Measurements from ENCODE around the gene CDHR1. TPM values are rescaled to one million over a fixed set of nuclear protein-coding genes. Genes with fewer than 3 reads are reported as not detected.

Gene CDHR1
- total and polyA plus RNA-seq, 2 of the 8 experiments (the other 6 are each of a cell fraction or from before 2014, with no cell fraction given), result 3.9 to 10.5 TPM

DNA sequence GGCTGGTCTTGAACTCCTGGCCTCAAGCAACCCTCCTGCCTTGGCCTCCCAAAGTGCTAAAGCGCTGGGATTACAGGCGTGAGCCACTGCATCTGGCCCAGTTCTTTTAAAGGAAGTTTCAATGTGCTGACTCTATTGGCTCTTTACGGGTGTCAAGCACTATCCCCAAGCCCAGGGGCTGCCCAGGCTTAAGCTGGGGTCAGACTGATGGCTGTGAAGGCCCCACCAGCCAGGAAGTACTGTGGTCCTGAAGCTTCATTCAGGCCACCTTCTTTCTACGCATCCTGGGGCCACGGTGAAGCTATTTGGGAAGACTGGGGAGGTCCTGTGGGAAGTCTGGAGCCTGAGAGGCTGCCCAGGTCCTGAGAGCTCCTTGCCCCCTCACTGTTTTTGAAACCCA, 12.7 kb upstream of the CDHR1 start:
- no peak overlapping the region for H3K18ac ChIP-seq (ENCODE audit: extremely low read depth, low read length)
- no peak overlapping the region for H3K14ac ChIP-seq (ENCODE audit: insufficient read length)
- no peak overlapping the region for H2BK12ac ChIP-seq (ENCODE audit: low read depth, low read length)
- no peak overlapping the region for H3K4me2 ChIP-seq (ENCODE audit: insufficient read depth in 1 of 2, low read depth in 2 of 2, low read length in 2 of 2)
- no peak overlapping the region for H2AFZ ChIP-seq (ENCODE audit: low read length)
- 0 out of 7 replicates have a peak, but pooled peaks cover 0 to 2% (median 0%) of the 10 kb centered on the region in 4 experiments for H3K27me3 ChIP-seq (replicated peaks in 1 of 4; ENCODE audit: control insufficient read depth in 3 of 4, extremely low read depth in 1 of 4, insufficient read depth in 3 of 4, low read length in 3 of 4)
- H4K91ac ChIP-seq (replicated peaks; ENCODE audit: insufficient read length, low read length), result no peak overlapping the region
- ChIA-PET POLR2A (ENCODE audit: partially characterized antibody) (no interaction called here), CTCF (ENCODE audit: partially characterized antibody) (interaction anchor here (1.0 to 2.1 kb wide), 7 partner anchors 12 to 106 kb away, joined by 3 to 13 read pairs (median 5); no protein-coding TSS in a partner anchor)
- peaks cover 0 to 11% of the 10 kb centered on the region in 2 experiments for H4K20me1 ChIP-seq (replicated peaks in 1 of 2; ENCODE audit: control insufficient read depth in 1 of 2, insufficient read depth in 2 of 2, low read length in 2 of 2)
- H2AK5ac ChIP-seq (ENCODE audit: low read depth, low read length), result no peak overlapping the region
- no peak overlapping the region for H2BK15ac ChIP-seq (ENCODE audit: low read length)
- H3K27ac ChIP-seq (ENCODE audit: low read depth, low read length), result no peak overlapping the region
- no peak overlapping the region for H3K4ac ChIP-seq (replicated peaks; ENCODE audit: insufficient read length, low read depth, low read length)
- no peak overlapping the region for H3K9ac ChIP-seq (replicated peaks in 1 of 4; ENCODE audit: extremely low read depth in 1 of 4, low read depth in 3 of 4, low read length in 3 of 4)
- 85% methylated on average over 5 of the region's 5 CpGs; no CpG with 5 or more reads in 1 of the 2 experiments for WGBS, 2 experiments (ENCODE audit: extremely low coverage in 1 of 2, insufficient coverage in 1 of 2, insufficient read length in 1 of 2, insufficient replicate concordance in 2 of 2, low coverage in 1 of 2, low lambda C conversion rate in 2 of 2, missing lambda C conversion rate in 1 of 2)
- peaks cover 0 to 2% (median 0%) of the 10 kb centered on the region in 4 experiments; a peak in 1 of 7 replicates for H3K4me1 ChIP-seq (replicated peaks in 1 of 4; ENCODE audit: control insufficient read depth in 3 of 4, insufficient read depth in 4 of 4, low read length in 3 of 4)
- H3K79me2 ChIP-seq (ENCODE audit: control insufficient read depth in 1 of 2, insufficient read depth in 2 of 2, low read length in 2 of 2), result no peaks in the 10 kb centered on the region
- TF ChIP-seq, protein P1, sequence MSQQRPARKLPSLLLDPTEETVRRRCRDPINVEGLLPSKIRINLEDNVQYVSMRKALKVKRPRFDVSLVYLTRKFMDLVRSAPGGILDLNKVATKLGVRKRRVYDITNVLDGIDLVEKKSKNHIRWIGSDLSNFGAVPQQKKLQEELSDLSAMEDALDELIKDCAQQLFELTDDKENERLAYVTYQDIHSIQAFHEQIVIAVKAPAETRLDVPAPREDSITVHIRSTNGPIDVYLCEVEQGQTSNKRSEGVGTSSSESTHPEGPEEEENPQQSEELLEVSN (IDR thresholded peaks at IDR 0.05), result no peak
- no peak for TF ChIP-seq BRCA1 (IDR thresholded peaks at IDR 0.05; ENCODE audit: low read depth, low read length)
- TF ChIP-seq HDAC6 (IDR thresholded peaks at IDR 0.05; ENCODE audit: low read depth, low read length), result no peak
- no peak for TF ChIP-seq KDM4A (IDR thresholded peaks at IDR 0.05; ENCODE audit: low read depth, low read length, severe bottlenecking)
- no peak for TF ChIP-seq KDM5A (IDR thresholded peaks at IDR 0.05; ENCODE audit: low read length)
- TF ChIP-seq CHD1 (IDR thresholded peaks at IDR 0.05; ENCODE audit: low read depth, low read length), result no peak
- TF ChIP-seq JUND (IDR thresholded peaks at IDR 0.05; ENCODE audit: low read length), result no peak
- TF ChIP-seq SP4 (IDR thresholded peaks at IDR 0.05; ENCODE audit: low read length), result no peak
- TF ChIP-seq GABPA (IDR thresholded peaks at IDR 0.05; ENCODE audit: borderline replicate concordance, insufficient read depth, low read length), result no peak
- TF ChIP-seq PHF8 (conservative IDR thresholded peaks at IDR 0.05; ENCODE audit: low read depth, low read length), result no peak
- TF ChIP-seq SIRT6 (IDR thresholded peaks at IDR 0.05; ENCODE audit: low read length), result no peak
- TF ChIP-seq, protein P2, sequence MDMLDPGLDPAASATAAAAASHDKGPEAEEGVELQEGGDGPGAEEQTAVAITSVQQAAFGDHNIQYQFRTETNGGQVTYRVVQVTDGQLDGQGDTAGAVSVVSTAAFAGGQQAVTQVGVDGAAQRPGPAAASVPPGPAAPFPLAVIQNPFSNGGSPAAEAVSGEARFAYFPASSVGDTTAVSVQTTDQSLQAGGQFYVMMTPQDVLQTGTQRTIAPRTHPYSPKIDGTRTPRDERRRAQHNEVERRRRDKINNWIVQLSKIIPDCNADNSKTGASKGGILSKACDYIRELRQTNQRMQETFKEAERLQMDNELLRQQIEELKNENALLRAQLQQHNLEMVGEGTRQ (IDR thresholded peaks at IDR 0.05; ENCODE audit: low read length), result no peak
- FAIRE-seq, result no peak
- H3K36me3 ChIP-seq (ENCODE audit: control insufficient read depth in 2 of 4, insufficient read depth in 4 of 4, low read length in 3 of 4), result no peaks in the 10 kb centered on the region; a peak in 1 of 8 replicates
- H3K23ac ChIP-seq (ENCODE audit: insufficient read length), result no peak overlapping the region
- no peak overlapping the region for H2BK5ac ChIP-seq (ENCODE audit: low read depth, low read length)
- H3K79me1 ChIP-seq (ENCODE audit: low read depth, low read length), result peaks cover 1% of the 10 kb centered on the region; the same call in 1 of the 2 replicates
- no peak overlapping the region for H3K56ac ChIP-seq (replicated peaks; ENCODE audit: insufficient read length, low read depth, low read length)
- no peak overlapping the region for H3K4me3 ChIP-seq (ENCODE audit: extremely low read depth in 1 of 4, insufficient read depth in 2 of 4, low read depth in 3 of 4, low read length in 4 of 4)
- H2BK20ac ChIP-seq (ENCODE audit: low read length), result no peak overlapping the region
- no peak overlapping the region for H2BK120ac ChIP-seq (replicated peaks; ENCODE audit: low read depth, low read length)
- H3K23me2 ChIP-seq (ENCODE audit: low read depth, low read length), result peaks cover 14% of the 10 kb centered on the region
- peaks cover 0 to 7% of the 10 kb centered on the region in 2 experiments; a peak in 1 of 4 replicates for H3K9me3 ChIP-seq (ENCODE audit: insufficient read depth in 2 of 2, low read depth in 1 of 2, low read length in 1 of 2)
- no peak for DNase-seq (ENCODE audit: low read depth in 1 of 2, low spot score in 2 of 2)
- H4K8ac ChIP-seq (ENCODE audit: extremely low read depth, insufficient read depth, low read length), result no peak overlapping the region
- no peak overlapping the region for H4K5ac ChIP-seq (ENCODE audit: insufficient read length, low read depth, low read length)

Measured in H1 (cell line).